Mesenchymal stem cell (in vitro differentiated cells and primary cell): Measurements from ENCODE around the gene PARP9.

Experiments used
- DNase-seq: peaks from one replicate; pipeline ENCODE4 v3.0.0-alpha.2; 2013
- H2AFZ ChIP-seq: one replicate; pipeline ENCODE4 v1.6.1; 2013; ENCODE audit warnings: low read depth, mild to moderate bottlenecking, control low read depth, inconsistent platforms, low read length, moderate library complexity
- H2AK5ac ChIP-seq: 2 replicates; pipeline ENCODE4 v1.6.1; 2013; ENCODE audit warnings: low read length, moderate library complexity, mild to moderate bottlenecking, inconsistent platforms; ENCODE audit not compliant: severe bottlenecking
- H2BK120ac ChIP-seq: one replicate; pipeline ENCODE4 v1.6.1; 2013; ENCODE audit warnings: low read depth, mild to moderate bottlenecking, inconsistent platforms, low read length, moderate library complexity
- H2BK12ac ChIP-seq, 2 experiments: one replicate each; pipeline ENCODE4 v1.6.1; 2013; ENCODE audit warnings: inconsistent platforms in 2 of 2, low read length in 2 of 2, mild to moderate bottlenecking in 2 of 2, moderate library complexity in 2 of 2, control low read depth in 1 of 2
- H2BK15ac ChIP-seq: one replicate; pipeline ENCODE4 v1.6.1; 2013; ENCODE audit warnings: mild to moderate bottlenecking, low read depth, inconsistent platforms; ENCODE audit not compliant: poor library complexity, severe bottlenecking
- H2BK5ac ChIP-seq: 2 replicates; pipeline ENCODE4 v1.6.1; 2013; ENCODE audit warnings: low read depth, mild to moderate bottlenecking, low read length, control low read depth, inconsistent platforms; ENCODE audit not compliant: poor library complexity, severe bottlenecking
- H3K14ac ChIP-seq, 2 experiments: one replicate each; pipeline ENCODE4 v1.6.1; 2013; ENCODE audit warnings: inconsistent platforms in 2 of 2, low read length in 2 of 2, control low read depth in 1 of 2, mild to moderate bottlenecking in 1 of 2, moderate library complexity in 1 of 2
- H3K18ac ChIP-seq, 2 experiments: one replicate each; pipeline ENCODE4 v1.6.1; 2013; ENCODE audit warnings: inconsistent platforms in 2 of 2, low read length in 2 of 2, control low read depth in 1 of 2, low read depth in 1 of 2, mild to moderate bottlenecking in 1 of 2
- H3K23ac ChIP-seq, 2 experiments: one replicate each; pipeline ENCODE4 v1.6.1; 2013; ENCODE audit warnings: inconsistent platforms in 2 of 2, low read length in 2 of 2, mild to moderate bottlenecking in 2 of 2, moderate library complexity in 2 of 2, control low read depth in 1 of 2
- H3K27ac ChIP-seq: 2 replicates; pipeline ENCODE4 v1.5.1; 2013; ENCODE audit warnings: mild to moderate bottlenecking, moderate library complexity, low read length, control low read depth, inconsistent platforms; ENCODE audit not compliant: poor library complexity, severe bottlenecking
- H3K27me3 ChIP-seq, 2 experiments: 2 replicates each; pipeline versions ENCODE4 v1.6.1 to v1.7.0; 2013; ENCODE audit warnings: low read length in 2 of 2, mild to moderate bottlenecking in 2 of 2, moderate library complexity in 2 of 2, control low read depth in 1 of 2, inconsistent platforms in 1 of 2; ENCODE audit not compliant: control insufficient read depth in 1 of 2, insufficient read depth in 1 of 2
- H3K36me3 ChIP-seq, 2 experiments: 2 replicates each; pipeline versions ENCODE4 v1.6.1 to v1.7.0; 2013; ENCODE audit warnings: low read length in 2 of 2, control low read depth in 1 of 2, inconsistent platforms in 1 of 2, low read depth in 1 of 2, mild to moderate bottlenecking in 1 of 2; ENCODE audit not compliant: insufficient read depth in 2 of 2, control insufficient read depth in 1 of 2
- H3K4ac ChIP-seq, 2 experiments: one replicate each; pipeline ENCODE4 v1.6.1; 2013; ENCODE audit warnings: inconsistent platforms in 2 of 2, low read length in 2 of 2, mild to moderate bottlenecking in 2 of 2, moderate library complexity in 2 of 2, control low read depth in 1 of 2, low read depth in 1 of 2
- H3K4me1 ChIP-seq: 2 replicates; pipeline ENCODE4 v1.6.1; 2013; ENCODE audit warnings: low read depth, low read length, control low read depth; ENCODE audit not compliant: control insufficient read depth, insufficient read depth
- H3K4me2 ChIP-seq: 2 replicates; pipeline ENCODE4 v1.6.1; 2013; ENCODE audit warnings: low read length, mild to moderate bottlenecking, inconsistent platforms; ENCODE audit not compliant: poor library complexity, severe bottlenecking
- H3K4me3 ChIP-seq, 2 experiments: 2 replicates each; pipeline versions ENCODE4 v1.5.1 to v1.7.0; 2013; ENCODE audit warnings: low read length in 2 of 2, mild to moderate bottlenecking in 2 of 2, control low read depth in 1 of 2, low read depth in 1 of 2; ENCODE audit not compliant: insufficient read depth in 1 of 2
- H3K79me1 ChIP-seq: replicated peaks from 2 replicates; pipeline ENCODE4 v1.6.1; 2013; ENCODE audit warnings: mild to moderate bottlenecking, control low read depth, low read length, inconsistent platforms; ENCODE audit not compliant: poor library complexity, severe bottlenecking
- H3K9ac ChIP-seq: 2 replicates; pipeline ENCODE4 v1.7.0; 2013; ENCODE audit warnings: mild to moderate bottlenecking, low read length, moderate library complexity
- H3K9me3 ChIP-seq: 2 replicates; pipeline ENCODE4 v1.7.0; 2013; ENCODE audit warnings: mild to moderate bottlenecking, low read length; ENCODE audit not compliant: control insufficient read depth
- H4K8ac ChIP-seq: one replicate; pipeline ENCODE4 v1.6.1; 2013; ENCODE audit warnings: inconsistent platforms, mild to moderate bottlenecking, low read length, moderate library complexity
- H4K91ac ChIP-seq: one replicate; pipeline ENCODE4 v1.6.1; 2013; ENCODE audit warnings: mild to moderate bottlenecking, low read length, inconsistent platforms
- WGBS: methylation state at CpG from one replicate; pipeline ENCODE4 v1.1.7; 2013; ENCODE audit warnings: mixed read lengths; 5-methylcytosine and 5-hydroxymethylcytosine counted together

PARP9 gene

DNA sequence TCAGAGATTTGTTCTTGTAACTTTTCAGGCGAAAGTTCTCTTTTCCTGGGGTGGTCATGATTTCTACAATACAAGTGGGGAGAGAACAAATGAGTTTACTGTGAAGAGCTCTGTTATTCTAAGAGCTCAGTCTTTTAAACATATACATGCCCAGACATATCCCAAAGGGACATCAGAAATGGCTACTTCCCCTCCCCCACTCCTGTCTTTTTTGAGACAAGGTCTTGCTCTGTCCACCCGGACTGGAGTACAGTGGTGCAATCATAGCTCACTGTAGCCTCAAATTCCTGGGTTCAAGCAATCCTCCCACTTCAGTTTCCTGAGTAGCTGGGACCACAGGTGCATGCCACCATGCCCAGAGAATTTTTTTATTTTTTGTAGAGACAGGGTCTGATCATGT, 67.6 kb downstream of the PARP9 start:
- H2BK5ac ChIP-seq: no peak overlapping the region
- H3K36me3 ChIP-seq: peaks cover 0 to 41% of the 10 kb centered on the region in 2 experiments
- H2BK120ac ChIP-seq: peak overlapping the region; percentile 79
- H3K4me1 ChIP-seq: peaks cover 2% of the 10 kb centered on the region
- H3K9ac ChIP-seq: peak overlapping the region; percentile 24
- H3K14ac ChIP-seq: no peak overlapping the region
- peak overlapping the region; percentile 75 for H4K91ac ChIP-seq
- H3K18ac ChIP-seq: peak overlapping the region in 1 of 2 experiments; percentile 75
- no peak overlapping the region for H3K4me3 ChIP-seq
- no peak overlapping the region for H3K23ac ChIP-seq
- H3K27ac ChIP-seq: peak overlapping the region; percentile 45
- no peak for DNase-seq
- H2BK15ac ChIP-seq: no peak overlapping the region
- peak overlapping the region; percentile 60 for H4K8ac ChIP-seq
- peak overlapping the region in 1 of 2 experiments; percentile 54 for H2BK12ac ChIP-seq
- no peak overlapping the region for H3K4ac ChIP-seq
- 63% methylated on average over 1 of the region's 2 CpGs for WGBS
- H2AK5ac ChIP-seq: no peak overlapping the region
- peaks cover 5% of the 10 kb centered on the region for H3K79me1 ChIP-seq
- H3K4me2 ChIP-seq: no peak overlapping the region
- no peaks in the 10 kb centered on the region for H3K27me3 ChIP-seq
- no peak overlapping the region for H2AFZ ChIP-seq
- no peaks in the 10 kb centered on the region for H3K9me3 ChIP-seq

DNA sequence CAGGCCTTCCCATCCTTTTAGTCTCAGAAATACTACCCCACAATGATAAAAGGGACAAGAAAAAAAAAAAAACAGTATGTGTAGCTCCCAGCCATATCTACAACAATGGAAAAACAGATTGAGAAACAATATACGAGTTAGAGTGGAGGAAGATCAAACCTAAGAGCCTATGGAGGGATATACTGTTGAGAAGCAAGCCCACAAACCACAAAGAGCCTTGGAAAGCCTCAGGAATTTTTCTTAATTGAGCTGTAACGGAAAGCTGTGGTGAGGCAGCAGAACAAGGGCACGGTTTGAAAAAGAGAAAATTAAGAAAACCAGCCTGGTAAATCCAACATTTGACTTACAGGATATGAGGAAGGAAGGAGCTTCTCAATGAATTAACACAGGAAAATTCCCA, 70.8 kb downstream of the PARP9 start:
- no peak overlapping the region for H2BK120ac ChIP-seq
- H4K8ac ChIP-seq: no peak overlapping the region
- no peak overlapping the region for H2AFZ ChIP-seq
- H3K9me3 ChIP-seq: no peaks in the 10 kb centered on the region
- peaks cover under 1 to 67% of the 10 kb centered on the region in 2 experiments for H3K36me3 ChIP-seq
- 5% methylated on average over 3 of the region's 3 CpGs for WGBS
- H3K4me3 ChIP-seq: no peak overlapping the region
- no peak overlapping the region for H2AK5ac ChIP-seq
- no peak overlapping the region for H4K91ac ChIP-seq
- no peak overlapping the region for H2BK12ac ChIP-seq
- H3K4me2 ChIP-seq: no peak overlapping the region
- no peak overlapping the region for H2BK5ac ChIP-seq
- no peaks in the 10 kb centered on the region for H3K4me1 ChIP-seq
- no peak overlapping the region for H3K9ac ChIP-seq
- H3K79me1 ChIP-seq: peaks cover 7% of the 10 kb centered on the region
- no peak overlapping the region for H2BK15ac ChIP-seq
- no peak overlapping the region for H3K4ac ChIP-seq
- H3K14ac ChIP-seq: no peak overlapping the region
- H3K27ac ChIP-seq: no peak overlapping the region
- no peak overlapping the region for H3K18ac ChIP-seq
- no peaks in the 10 kb centered on the region for H3K27me3 ChIP-seq
- peak; percentile 88 for DNase-seq
- H3K23ac ChIP-seq: no peak overlapping the region

- Histone ChIP-seq H2AFZ (no peak overlapping the region), H2BK120ac (no peak overlapping the region), H3K14ac (no peak overlapping the region), H3K9me3 (no peaks in the 10 kb centered on the region), H3K4me3 (no peak overlapping the region), H2BK15ac (no peak overlapping the region), H3K9ac (no peak overlapping the region), H3K79me1 (peaks cover 5% of the 10 kb centered on the region), H4K91ac (no peak overlapping the region), H2AK5ac (no peak overlapping the region), H3K27me3 (no peaks in the 10 kb centered on the region), H2BK5ac (no peak overlapping the region), H3K36me3 (peaks cover 3 to 55% of the 10 kb centered on the region in 2 experiments), H3K4me2 (no peak overlapping the region), H2BK12ac (no peak overlapping the region), H3K18ac (no peak overlapping the region), H3K4ac (no peak overlapping the region), H3K4me1 (peaks cover 3% of the 10 kb centered on the region), H4K8ac (no peak overlapping the region), H3K23ac (no peak overlapping the region), H3K27ac (no peak overlapping the region)
- no peak for DNase-seq
- 64% methylated on average over 7 of the region's 7 CpGs for WGBS
Measured at GRCh38 chr3:122488262-122488973, 75.7 kb downstream of the PARP9 start.

GRCh38 chr3:122484985-122485384, 79.1 kb downstream of the PARP9 start:
- no peaks in the 10 kb centered on the region for H3K27me3 ChIP-seq

More at GRCh38 chr3:122484985-122485384, 79.1 kb downstream of the PARP9 start:
- Histone ChIP-seq H2BK5ac (no peak overlapping the region), H3K23ac (no peak overlapping the region), H3K79me1 (peaks cover 6% of the 10 kb centered on the region), H3K4me2 (no peak overlapping the region), H3K36me3 (peaks cover 3 to 28% of the 10 kb centered on the region in 2 experiments), H2BK15ac (no peak overlapping the region), H3K9ac (no peak overlapping the region), H2AFZ (no peak overlapping the region), H3K27ac (peak overlapping the region; percentile 34), H2BK120ac (no peak overlapping the region), H2AK5ac (no peak overlapping the region), H4K8ac (no peak overlapping the region), H3K4ac (no peak overlapping the region), H3K9me3 (no peaks in the 10 kb centered on the region), H2BK12ac (no peak overlapping the region), H4K91ac (no peak overlapping the region), H3K4me3 (no peak overlapping the region), H3K18ac (no peak overlapping the region), H3K14ac (no peak overlapping the region), H3K4me1 (peaks cover 8% of the 10 kb centered on the region)
- DNase-seq: peak; percentile 75
- WGBS: 47% methylated on average over 4 of the region's 5 CpGs
